Measurements from ENCODE around the gene DCST1. TPM values are rescaled to one million over a fixed set of nuclear protein-coding genes. Genes with fewer than 3 reads are reported as not detected.

DCST1 gene
- total and polyA plus RNA-seq, 2 of the 4 experiments (the other 2 are of a cell fraction): not detected

GRCh38 chr1:155000726-155001424, 32.7 kb upstream of the DCST1 start (continued):
- peak; percentile 5; the same call in 1 of the 2 replicates for TF ChIP-seq CTCF (conservative IDR thresholded peaks at IDR 0.05; ENCODE audit: low read depth, low read length)
- TF ChIP-seq POLR2A (IDR thresholded peaks at IDR 0.05; ENCODE audit: low read depth, low read length): no peak; the same call in 1 of the 2 replicates
- TF ChIP-seq MXI1 (IDR thresholded peaks at IDR 0.05; ENCODE audit: borderline replicate concordance, low read depth, low read length): no peak

- Histone ChIP-seq H3K23ac (ENCODE audit: low read depth, low read length) (peak overlapping the region; percentile 81), H2BK5ac (ENCODE audit: low read depth, low read length, poor library complexity, severe bottlenecking) (peak overlapping the region; percentile 94), H3K27ac (ENCODE audit: insufficient read depth, low read length) (peak overlapping the region; percentile 94), H3K4me2 (ENCODE audit: low read depth, low read length) (peak overlapping the region; percentile 94), H3K9me3 (ENCODE audit: control insufficient read depth, insufficient read depth, low read length) (no peaks in the 10 kb centered on the region), H3K56ac (ENCODE audit: extremely low read depth, insufficient read depth, low read length) (peak overlapping the region; percentile 82), H3K4me1 (ENCODE audit: control insufficient read depth, insufficient read depth, low read length) (peaks cover 21% of the 10 kb centered on the region), H3K9ac (ENCODE audit: low read depth, low read length) (peak overlapping the region; percentile 78), H3K36me3 (ENCODE audit: control insufficient read depth, insufficient read depth, low read length) (no peaks in the 10 kb centered on the region; the same call in 1 of the 2 replicates), H4K20me1 (ENCODE audit: insufficient read depth, low read length) (no peaks in the 10 kb centered on the region), H3K9me1 (ENCODE audit: insufficient read depth, low read length) (peaks cover 12% of the 10 kb centered on the region), H4K91ac (ENCODE audit: insufficient read depth, low read depth, low read length) (peak overlapping the region; percentile 58; the same call in 1 of the 2 replicates), H2AK5ac (ENCODE audit: low read depth, low read length) (peak overlapping the region; percentile 97), H2AK9ac (replicated peaks; ENCODE audit: low read depth, low read length, poor library complexity) (peak overlapping the region; percentile 99), H3K79me1 (ENCODE audit: low read depth in 1 of 2, low read length in 2 of 2) (peaks cover 14 to 55% of the 10 kb centered on the region in 2 experiments), H4K5ac (ENCODE audit: low read depth, low read length) (peak overlapping the region; percentile 46; the same call in 1 of the 2 replicates), H4K8ac (ENCODE audit: low read depth in 2 of 2, low read length in 2 of 2) (peak overlapping the region; percentile 11 to 91; a peak in 3 of 4 replicates), H3K18ac (ENCODE audit: low read depth, low read length) (peak overlapping the region; percentile 48), H2AFZ (replicated peaks; ENCODE audit: low read length, poor library complexity) (peak overlapping the region; percentile 92), H3K4ac (ENCODE audit: low read depth, low read length) (peak overlapping the region; percentile 87), H3K27me3 (ENCODE audit: control insufficient read depth, insufficient read depth, low read length) (no peaks in the 10 kb centered on the region), H2BK120ac (ENCODE audit: low read depth, low read length) (peak overlapping the region; percentile 74), H3K14ac (replicated peaks; ENCODE audit: low read depth, low read length) (peak overlapping the region; percentile 87; the same call in 1 of the 2 replicates), H3K4me3 (ENCODE audit: insufficient read depth, low read depth, low read length) (peak overlapping the region; percentile 75), H2BK20ac (ENCODE audit: low read depth, low read length) (no peak overlapping the region; the same call in none of the 2 replicates), H2BK15ac (ENCODE audit: low read depth, low read length) (peak overlapping the region; percentile 49; the same call in 2 of the 3 replicates)
- no CpG with 5 or more reads among the region's 11 CpGs for WGBS, 2 experiments (ENCODE audit: extremely low coverage in 2 of 2, insufficient read length in 1 of 2)
- no TSS peak for BruUV-seq (replicated peaks)
- in situ Hi-C loops (cut with MboI; ENCODE audit: low sequenced_read_pairs) (no loop called here), dilution Hi-C loops (cut with HindIII; ENCODE audit: low sequenced_read_pairs, unreplicated experiment) (no loop called here), intact Hi-C loops (cut with micrococcal nuclease) (loop anchor here (1.0 to 5.0 kb wide), 3 partner anchors 29 to 65 kb away; partner anchors contain the start of genes ADAM15 and PMVK)
- DNase-seq (no peak), ATAC-seq (ENCODE audit: low read depth) (no peak)
- ChIA-PET POLR2A (ENCODE audit: unreplicated experiment) (no interaction called here), CTCF (interaction anchor here (0.9 kb wide), 1 partner anchor 31 kb away, joined by 4 read pairs; the partner anchor contains the start of gene SHC1)
- TF ChIP-seq MAZ (IDR thresholded peaks at IDR 0.05; ENCODE audit: borderline replicate concordance, low read depth, low read length): no peak
- no peak for TF ChIP-seq ELK1 (IDR thresholded peaks at IDR 0.05; ENCODE audit: borderline replicate concordance, low read depth, low read length)
- TF ChIP-seq CTCF (conservative IDR thresholded peaks at IDR 0.05; ENCODE audit: low read depth, low read length): no peak
- TF ChIP-seq NFE2L2 (IDR thresholded peaks at IDR 0.05; ENCODE audit: low read depth, low read length): no peak
- TF ChIP-seq CHD1 (IDR thresholded peaks at IDR 0.05; ENCODE audit: low read depth, low read length): no peak
- no peak for TF ChIP-seq MAFK (IDR thresholded peaks at IDR 0.05; ENCODE audit: low read depth, low read length)
These were observed 32.3 kb upstream of the DCST1 start for GRCh38 chr1:155001425-155001674.

Data from IMR-90 (cell line).